AML-193 (cell line): ENCODE results near the gene FHOD3.

ENCODE experiments used
- DNase-seq, 2 experiments: peaks; one replicate each; lab custom pipeline; 2025; lab: John Stamatoyannopoulos, UW

The FHOD3 gene

DNA sequence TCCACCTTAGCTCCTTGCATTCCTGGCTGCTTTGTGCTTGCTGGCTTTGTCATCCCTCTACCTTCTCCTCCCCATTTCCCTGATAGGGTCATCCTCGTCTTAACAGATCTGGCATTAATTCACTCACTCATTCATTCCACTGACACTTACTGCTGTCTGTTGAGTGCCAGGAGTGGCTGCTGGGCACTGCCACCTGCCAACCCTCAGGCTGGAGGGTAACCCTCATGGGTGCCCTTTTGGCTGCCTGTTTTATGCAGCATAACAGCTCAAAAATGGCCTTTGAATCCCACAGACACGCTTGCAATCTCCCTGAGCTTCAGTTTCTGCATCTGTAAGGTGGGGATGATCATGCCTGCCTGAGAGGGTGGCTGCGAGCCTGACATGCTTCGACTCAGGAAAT lies 25.2 kb downstream of the FHOD3 start:
- DNase-seq, result no peak

GRCh38 chr18:36323421-36323820 lies 25.9 kb downstream of the FHOD3 start:
- no peak for DNase-seq

DNA sequence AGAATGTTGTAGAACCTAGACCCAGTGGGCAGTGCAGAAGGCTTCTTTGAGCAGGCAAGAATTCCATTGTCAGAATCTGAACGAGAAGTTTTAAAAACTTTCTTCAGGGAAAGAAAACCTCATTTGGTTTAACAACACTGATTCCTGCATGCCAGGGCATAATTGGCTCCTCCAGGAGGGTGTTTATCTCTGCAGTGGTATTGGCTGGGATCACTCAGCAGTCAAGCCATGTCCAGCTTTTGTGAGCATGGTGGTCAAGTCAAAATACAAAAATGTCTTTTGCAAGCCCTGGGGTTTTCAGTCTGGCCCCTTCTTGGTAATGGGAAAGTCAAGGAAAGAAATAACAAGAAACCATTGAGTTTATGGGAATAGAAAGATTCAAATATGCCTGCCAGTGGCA lies 28.3 kb downstream of the FHOD3 start:
- DNase-seq, result no peak

DNA sequence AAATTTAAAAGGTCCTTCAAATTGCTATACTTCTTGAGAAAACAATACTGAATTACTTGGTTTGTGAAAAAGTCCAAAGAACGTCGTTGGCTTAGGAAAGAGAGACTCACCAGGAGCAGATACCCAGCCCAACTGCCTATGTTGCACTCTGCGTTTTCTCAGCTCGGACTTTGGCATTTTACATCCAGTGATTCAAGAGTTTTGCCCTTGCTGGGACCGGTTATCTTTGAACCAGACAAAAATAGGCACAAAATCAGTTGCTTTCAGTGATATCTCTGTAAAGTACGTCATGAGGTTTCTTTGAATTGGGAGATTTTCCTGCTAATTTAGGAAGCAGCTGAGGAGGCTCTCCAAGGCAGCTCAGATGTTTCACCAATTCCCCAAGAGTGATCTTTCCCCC lies 29.3 kb downstream of the FHOD3 start:
- no peak for DNase-seq

DNA sequence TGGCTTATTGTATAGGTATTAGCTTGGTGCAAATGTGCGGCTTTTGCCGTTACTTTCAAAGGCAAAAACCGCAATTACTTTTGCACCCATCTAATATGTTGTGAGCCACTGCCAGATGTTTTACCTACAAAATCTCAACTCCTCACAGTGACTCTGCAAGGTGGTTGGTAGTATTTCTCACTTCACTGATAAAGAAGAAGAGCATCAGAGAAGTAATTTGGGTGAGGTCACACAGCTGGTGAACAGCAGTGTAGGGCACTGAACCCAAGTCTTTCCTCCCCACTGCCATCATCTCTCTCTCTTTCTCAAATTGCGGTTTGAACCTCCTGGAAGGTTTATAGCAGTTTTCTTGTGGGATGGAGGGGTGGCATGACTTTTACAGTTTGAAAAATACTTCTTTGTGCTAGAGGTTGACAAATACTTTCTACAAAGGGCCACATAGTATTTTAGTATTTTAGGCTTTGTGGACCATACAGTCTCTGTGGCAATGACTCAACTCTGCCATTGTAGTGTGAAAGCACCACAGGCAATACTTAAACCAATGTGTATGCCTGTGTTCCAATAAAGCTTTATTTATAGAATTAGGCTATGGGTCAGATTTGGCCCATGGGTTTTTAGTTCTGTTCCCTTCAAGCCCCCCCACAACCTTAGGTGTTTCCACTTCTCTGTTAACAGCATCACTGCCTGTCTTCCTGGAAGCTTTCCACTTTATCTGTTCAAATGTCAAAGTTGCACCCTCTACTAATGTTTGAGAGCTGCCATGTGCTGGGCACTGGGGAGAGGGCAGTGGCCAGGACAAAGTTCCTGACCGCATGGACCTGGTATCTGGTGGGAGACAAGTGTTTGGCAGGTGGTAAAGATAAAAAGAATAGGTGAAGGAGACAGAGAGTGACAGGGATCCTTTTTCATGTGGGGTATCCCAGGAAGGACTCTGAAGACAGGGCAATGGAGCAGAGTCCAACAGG lies 30.1 kb downstream of the FHOD3 start:
- no peak for DNase-seq

DNA sequence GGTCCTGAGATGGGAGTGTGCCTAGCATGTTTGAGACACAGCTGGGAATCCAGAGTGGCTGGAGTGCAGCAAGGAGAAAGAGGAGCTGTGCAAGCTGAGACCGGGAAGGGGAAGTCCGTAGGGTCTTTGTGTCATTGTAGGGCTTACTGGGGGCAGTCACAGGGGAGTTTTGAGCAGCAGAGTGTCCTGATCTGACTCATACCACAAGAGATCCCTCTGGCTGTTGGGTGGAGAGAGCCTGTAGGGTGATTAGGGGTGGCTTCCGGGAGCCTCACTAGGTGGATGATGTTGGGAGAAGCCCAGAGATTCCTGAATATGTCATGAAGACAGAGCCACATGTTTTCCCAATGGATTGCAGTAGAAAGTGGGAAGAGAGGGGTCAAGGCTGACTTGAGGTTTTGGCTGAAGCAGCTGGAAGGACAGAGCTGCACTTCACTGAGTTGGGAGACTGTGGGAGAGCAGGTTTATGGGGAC lies 30.9 kb downstream of the FHOD3 start:
- no peak for DNase-seq

GRCh38 chr18:36328916-36329315 lies 31.4 kb downstream of the FHOD3 start:
- no peak for DNase-seq

DNA sequence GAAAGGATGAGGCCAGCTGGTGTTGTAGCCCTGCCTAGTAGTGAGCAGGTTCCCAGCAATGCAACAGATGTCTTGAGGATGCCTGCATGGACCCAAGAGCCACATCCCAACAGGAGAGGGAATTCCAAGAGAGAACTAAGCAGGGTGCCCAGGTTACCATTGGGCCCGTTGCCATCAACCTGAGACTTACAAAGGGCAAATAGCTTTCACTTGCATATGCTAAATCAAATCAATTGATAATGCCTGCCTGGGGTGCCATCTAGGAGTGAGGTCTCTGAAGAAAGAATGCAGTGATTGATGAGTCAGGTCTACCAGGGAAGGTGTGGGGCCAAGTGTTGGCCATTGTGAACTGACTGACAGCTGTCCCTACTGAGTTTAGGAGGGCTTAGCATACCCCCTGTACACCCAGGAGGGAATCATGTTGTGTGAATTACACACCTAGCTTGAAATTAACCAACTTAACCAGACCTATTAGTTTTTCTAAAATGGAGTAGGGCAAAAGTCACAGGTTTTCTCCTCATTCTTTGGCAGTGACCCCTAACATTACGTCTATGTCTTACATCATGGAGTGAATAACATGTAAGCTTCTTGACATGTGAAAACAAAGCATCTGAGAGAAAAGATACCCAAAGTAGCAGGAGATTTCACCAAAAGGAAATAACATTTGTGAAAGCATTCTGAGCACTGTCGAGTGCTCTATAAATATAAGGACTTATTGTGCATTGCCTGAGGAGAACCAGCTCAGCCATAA lies 32.3 kb downstream of the FHOD3 start:
- no peak for DNase-seq

GRCh38 chr18:36330435-36331052 lies 33.0 kb downstream of the FHOD3 start:
- DNase-seq, result no peak

DNA sequence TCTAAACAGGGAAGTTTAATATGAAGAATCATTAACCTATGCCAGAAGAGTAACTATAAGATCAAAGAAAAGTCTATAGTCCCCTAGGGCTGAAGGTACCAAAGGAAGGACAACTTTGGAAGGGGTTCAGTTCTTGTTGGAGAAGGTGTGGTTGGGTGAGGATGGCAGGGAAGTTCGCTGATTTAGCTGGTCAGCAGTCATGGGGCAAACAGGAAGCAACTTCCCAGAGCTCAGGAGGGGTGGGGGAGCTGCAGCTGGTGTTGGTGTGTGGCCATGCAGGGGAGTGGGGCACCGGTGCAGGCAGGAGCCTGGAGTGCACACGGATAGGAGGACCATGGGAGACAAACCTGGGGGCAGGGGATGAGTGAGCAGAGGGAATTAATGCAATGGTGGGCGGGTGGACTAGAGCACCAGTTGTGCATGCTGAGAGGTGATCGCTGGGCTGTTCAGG lies 34.0 kb downstream of the FHOD3 start:
- DNase-seq, result no peak

DNA sequence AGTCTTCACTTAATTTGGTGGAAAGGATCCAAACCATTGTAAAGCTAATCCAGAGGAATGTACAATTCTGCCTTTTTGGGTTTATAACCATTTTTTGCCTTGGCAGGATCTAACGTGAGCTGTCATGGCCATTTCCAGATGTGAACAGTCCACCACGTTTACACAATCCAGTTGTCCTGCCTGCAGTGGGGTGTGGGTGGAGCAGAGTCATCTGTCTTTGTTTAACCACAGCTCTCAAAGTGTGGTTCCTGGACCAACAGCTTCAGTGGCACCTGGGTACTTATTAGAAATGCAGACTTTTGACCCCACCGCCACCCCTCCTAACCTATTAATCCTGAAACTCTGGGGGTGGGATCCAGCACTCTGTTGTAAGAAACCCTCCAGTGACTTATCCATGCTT lies 35.9 kb downstream of the FHOD3 start:
- DNase-seq, result no peak

DNA sequence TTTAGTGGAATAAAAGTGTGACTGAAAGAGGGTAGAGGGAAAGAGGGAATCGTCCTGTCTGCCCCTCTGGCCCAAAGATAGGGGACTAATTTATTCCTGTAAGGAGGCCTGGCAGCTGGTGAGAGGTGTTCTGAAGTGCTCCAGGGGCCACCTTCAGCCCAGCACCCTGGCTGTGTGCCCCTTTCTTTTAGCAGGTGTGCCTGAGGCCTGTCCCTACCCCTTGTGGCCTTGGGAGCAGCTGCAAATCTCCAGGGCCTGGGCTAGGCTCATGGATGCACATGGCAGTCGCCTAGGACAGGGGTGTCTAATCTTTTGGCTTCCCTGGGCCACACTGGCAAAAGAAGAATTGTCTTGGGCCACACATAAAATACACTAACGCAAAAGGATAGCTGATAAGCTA lies 37.3 kb downstream of the FHOD3 start:
- DNase-seq, result no peak

DNA sequence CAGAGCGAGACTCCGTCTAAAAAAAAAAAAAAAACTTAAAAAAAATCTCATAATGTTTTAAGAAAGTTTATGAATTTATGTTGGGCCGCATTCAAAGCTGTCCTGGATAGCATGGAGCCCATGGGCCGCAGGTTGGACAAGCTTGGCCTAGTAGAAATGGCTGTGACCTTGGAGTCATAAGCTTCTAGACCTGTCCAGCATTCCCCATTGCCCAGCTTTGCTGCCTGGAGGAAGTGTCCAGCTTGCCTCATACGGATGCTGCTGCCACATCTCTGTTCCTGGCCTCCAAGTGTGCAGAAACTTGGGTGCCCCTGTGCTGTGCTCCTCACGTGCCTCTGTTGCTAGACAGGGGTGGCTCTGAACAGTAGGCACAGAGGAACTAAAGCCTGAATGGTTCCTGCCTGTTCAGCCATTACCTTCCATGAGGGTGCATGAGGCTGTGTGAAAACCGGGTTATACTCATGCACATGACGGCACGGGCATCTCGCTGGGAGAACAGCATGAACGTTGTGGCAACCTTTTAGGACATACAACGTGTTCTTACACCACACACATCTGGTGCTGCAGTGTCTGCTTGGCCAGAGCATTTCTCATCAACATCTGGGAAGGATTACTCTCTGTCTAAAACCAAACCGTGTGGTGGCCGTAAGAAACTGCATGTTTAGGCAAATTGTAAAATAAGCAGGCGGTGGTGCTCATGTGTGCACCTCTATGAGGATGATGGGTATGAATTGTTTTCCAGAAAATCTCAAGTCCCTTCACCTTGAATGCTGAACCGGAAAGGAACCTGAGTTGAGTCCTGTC lies 38.2 kb downstream of the FHOD3 start:
- no peak for DNase-seq

GRCh38 chr18:36337679-36338402 lies 40.3 kb downstream of the FHOD3 start:
- DNase-seq, result no peak

- no peak for DNase-seq
Observed at GRCh38 chr18:36338403-36338933, 41.0 kb downstream of the FHOD3 start.

GRCh38 chr18:36340246-36340645 lies 42.7 kb downstream of the FHOD3 start:
- no peak for DNase-seq

- no peak for DNase-seq
Observed at GRCh38 chr18:36341944-36342343, 44.4 kb downstream of the FHOD3 start.

DNA sequence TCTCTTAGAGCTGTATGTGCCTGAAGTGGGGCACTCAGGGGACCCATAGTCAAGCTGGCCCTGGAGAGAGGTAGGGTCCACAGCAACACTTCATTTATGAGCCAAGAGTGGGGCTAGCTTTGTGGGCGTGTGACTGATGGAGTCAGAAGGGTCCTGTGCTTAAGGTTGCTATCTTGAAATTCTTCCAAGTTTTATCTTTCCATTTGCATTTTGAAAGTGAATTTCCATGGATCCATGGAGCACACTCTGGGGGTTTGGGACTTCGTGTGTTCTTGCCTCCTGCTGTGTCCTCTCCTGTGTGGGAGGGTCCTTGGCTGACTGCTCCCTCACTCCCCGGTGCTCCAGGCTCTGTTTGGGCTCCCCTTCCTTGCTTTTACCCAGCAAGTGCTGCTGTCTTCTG lies 50.8 kb downstream of the FHOD3 start:
- DNase-seq, result no peak

DNA sequence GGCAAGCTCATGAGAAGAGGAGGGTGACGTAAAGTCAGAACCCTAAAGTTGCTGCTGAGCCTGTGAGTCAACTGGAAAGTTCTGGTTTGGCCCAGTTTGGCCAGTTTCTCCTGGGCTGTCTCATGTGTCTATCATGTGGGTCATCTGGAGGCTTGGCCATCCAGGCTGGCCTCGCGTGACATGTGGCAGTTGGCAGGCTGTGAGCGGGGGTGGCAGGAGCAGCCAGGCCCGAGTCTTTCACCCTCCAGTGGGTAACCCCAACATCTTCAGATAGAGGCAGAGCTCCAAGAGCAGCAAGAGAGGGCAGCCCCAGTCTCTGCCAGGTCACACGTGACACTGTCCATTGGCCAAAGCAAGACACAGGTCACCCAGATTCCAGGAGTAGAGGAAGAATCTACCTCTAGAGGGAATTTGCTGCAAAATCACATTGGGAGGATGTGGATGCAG lies 51.5 kb downstream of the FHOD3 start:
- no peak for DNase-seq

DNA sequence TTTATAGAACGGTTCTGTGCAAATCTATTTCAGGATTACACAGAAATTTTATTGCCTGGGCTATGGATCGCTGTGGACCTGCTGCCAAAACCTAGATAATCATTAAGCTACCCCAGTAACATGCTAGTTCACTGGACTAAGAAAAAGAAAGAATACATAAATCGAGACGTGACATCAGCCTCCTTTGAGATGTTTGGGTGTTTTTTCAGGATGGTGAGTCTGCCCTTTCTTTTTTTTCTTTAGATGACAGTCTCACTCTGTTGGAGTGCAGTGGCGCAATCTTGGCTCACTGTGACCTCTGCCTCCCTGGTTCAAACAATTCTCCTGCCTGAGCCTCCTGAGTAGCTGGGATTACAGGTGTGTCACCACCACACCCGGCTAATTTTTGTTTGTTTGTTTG lies 52.0 kb downstream of the FHOD3 start:
- no peak for DNase-seq

DNA sequence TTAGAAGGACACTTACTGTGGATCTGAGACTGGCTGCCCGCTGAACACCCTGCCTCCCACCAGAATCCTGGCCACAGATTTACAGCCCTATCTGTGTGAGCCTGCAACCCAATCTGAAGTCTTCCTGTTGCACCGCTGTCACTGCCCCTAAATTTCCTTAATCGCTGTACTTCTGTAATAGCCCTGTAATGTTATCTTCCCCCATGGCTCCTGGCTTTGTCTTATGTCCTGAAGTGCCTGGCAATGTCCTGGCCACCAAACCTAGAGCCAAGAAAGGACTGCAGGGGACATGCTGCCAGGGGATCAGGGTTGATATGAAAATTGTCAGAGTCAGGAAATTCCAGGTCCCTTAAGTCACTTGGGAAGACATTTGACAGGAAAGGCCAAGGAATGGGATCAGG lies 52.7 kb downstream of the FHOD3 start:
- no peak for DNase-seq
